HG03460 (cell line): Measurements from ENCODE around the gene ZNF740.

Experiments used
- ATAC-seq: cut with Tn5 transposase; IDR thresholded peaks from one replicate; pipeline ENCODE4 v1.9.1; 2021; ENCODE audit not compliant: unreplicated experiment

The ZNF740 gene

GRCh38 chr12:53225635-53226424 lies 45.3 kb downstream of the ZNF740 start:
- no peak for ATAC-seq

DNA sequence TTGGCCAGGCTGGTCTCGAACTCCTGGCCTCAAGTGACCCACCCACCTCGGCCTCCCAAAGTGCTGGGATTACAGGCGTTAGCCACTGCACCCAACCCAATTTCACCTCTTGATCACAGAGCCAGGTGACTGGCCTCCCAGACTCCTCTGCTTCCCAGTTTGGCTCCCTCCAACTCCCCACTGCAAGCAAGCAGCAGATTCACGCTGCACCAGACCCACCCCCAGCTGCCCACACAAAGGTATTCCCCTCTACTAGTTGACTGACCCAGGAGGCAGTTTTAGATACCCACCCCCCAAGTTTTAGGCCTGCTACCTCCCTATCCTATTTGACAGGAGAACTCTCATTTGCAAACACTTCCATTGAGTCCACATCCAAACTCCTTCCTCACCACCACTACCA lies 46.3 kb downstream of the ZNF740 start:
- no peak for ATAC-seq

DNA sequence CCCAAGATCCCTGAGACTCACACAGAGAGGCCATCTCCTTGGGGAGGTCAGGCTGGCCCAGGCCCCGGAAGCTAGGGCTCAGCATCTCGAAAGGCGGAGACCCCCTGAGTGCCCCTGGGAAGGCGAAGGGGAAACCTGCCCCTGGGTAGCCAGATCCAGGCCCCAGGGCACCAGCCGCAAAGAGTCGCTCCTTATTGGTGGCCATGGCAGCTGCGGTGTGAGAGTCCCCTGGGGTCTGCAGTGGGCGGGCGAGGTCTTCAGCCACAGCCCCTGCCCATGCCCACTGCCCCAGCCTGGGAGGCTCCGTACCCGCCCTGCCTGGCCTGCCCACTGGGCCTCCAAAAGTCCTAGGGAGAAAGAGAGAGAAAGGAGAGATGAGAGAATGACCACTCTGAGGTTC lies 46.8 kb downstream of the ZNF740 start:
- ATAC-seq, result no peak

DNA sequence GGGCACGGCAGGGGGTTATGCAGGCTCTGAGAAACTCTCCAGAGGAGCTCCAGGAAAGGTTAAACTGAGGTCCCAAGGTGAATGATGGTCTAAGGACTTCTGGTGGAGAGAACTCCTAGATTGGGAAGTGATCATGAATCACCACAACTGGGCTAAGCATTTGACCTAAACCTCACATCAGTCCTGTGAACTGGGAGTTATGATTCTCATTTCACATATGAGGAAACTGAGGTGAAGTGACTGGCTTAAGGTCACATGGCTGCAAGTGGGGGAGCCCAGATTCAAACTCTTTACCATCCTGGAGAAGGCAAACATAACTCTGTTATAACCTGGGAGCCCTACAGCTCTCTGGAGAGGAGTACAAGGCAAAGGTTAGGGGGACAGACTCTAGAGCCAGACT lies 47.3 kb downstream of the ZNF740 start:
- no peak for ATAC-seq

- ATAC-seq, result no peak
These were observed 48.9 kb downstream of the ZNF740 start for GRCh38 chr12:53229454-53229853.

- ATAC-seq, result no peak
These were observed 49.8 kb downstream of the ZNF740 start for GRCh38 chr12:53230108-53230845.

DNA sequence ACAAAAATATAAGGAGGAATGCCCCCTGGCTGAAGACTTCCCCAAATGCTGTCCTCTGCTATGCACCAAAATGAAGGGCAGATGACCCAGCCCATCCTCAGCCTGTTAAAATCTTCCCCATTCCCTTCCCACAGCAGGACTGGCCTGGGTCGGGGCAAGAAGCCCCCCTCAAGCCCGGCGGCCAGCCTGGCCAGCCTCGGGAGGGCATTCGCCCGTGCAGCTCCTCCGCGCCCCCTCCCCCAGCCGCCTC lies 51.1 kb downstream of the ZNF740 start:
- no peak for ATAC-seq

DNA sequence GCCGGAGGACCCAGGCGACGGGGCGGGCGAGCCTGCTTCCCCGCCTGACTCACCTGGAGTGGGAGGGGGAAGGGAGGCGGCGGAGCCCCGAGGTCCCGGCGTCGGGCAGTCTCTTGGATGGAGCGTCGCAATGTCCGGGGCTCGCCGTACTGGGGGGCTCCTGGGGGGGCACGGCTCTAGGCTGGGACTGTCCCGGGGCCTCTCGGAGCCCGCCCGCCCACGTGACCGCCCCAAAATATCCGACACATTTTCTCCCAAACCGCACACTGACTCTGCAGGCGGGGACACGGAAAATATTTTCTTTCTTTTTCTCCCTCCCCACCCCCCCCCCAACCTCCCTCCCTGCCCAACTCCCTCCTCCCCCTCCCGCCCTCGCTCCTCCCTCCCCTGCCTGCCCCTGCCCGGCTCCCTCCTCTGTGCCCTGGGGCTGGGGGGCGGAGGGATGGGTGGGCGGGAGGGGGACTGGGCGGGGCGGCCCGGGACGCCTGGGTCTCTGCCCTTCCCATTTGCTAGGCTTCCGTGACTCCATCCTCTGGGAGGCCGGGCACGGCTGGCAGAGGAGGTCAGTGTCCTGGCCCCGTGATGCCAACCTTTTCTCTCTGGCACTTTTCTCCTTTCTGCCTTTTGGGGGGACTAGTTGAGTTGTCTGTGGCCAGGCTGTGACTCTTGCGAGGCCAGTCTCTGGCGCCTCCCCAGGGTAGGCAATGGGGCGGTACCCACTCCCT lies 51.6 kb downstream of the ZNF740 start, which contains the start of gene RARG:
Gene RARG (minus strand): TSS at position 289 of the 725 bp plus-strand sequence. CDS start 4,664 bp downstream, outside the sequence.
- no peak for ATAC-seq

DNA sequence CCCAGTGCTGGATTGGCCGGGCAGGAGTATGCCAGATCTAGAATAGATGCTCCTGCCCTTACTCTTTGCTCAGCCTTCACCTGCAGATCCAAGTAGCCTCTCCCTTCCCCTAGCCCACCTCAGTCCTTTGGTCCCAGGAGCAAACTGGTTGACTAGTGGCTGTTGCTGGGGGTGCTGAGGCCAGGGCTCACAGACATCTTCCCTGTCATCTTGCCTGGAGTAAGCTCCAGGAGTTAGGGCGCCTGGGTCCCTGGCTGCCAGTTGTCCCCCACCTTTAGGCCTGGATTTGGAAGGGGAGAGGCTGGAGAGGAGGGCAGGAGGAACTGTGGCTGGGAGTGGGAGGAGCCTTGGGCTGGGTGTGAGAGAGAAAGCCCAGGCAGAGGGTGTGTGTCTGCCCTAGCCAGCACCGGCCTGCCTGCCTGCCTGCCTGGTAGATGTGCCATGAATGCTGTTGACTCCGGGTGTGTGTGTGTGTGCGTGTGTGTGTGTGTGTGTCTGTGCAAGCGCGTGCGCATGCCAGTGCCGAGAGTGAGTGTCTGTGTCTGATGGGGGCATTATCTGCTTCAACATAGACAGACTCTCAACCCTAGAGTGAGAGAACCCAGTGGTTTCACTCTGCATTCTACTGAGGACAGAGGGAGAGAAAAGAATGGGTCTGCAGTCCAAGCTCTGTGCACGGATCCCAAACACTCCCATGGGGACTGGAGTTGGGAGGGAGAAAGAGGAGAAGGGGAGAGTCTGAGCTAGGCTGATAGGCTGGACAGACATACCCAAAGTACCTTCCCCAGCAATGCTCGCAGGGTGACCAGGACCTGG lies 52.3 kb downstream of the ZNF740 start:
- no peak for ATAC-seq

- no peak for ATAC-seq
These were observed 53.2 kb downstream of the ZNF740 start for GRCh38 chr12:53233671-53234121.

- no peak for ATAC-seq
These were observed 53.9 kb downstream of the ZNF740 start for GRCh38 chr12:53234271-53234914.

- no peak for ATAC-seq
These were observed 54.6 kb downstream of the ZNF740 start for GRCh38 chr12:53235164-53235563.

GRCh38 chr12:53235742-53236442 lies 55.4 kb downstream of the ZNF740 start:
- no peak for ATAC-seq

DNA sequence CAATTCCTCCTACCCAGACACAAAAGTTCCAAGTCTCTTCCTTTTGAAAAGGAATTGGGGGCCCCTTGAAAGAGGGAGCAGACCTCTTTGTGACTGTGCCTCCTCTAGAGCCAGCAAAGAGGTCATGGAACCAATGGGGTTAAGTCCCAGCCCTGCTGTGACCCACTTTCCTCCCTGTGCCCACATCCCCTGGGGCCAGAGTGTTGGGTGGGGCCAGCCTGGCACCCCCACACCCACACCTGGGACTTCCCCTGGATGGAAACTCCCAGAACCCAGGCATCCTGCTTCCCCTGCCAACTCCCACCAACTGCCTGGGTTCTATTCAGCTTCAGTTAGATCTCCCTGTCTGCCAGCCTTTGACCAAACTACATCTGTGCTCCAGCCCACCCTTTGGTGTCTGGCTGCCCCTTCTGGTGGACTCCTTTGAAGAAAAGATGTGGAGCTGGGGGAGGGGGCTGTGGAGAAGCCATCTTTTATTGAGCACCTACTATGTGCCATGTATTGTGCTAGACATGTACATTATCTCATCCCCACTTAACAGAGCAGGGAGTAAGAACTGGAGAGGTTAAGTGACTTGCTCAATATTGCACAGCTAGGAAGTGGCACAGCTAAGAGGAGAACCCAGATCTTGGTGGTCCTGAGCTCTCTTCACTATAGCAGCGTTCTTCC lies 56.1 kb downstream of the ZNF740 start:
- ATAC-seq, result no peak

DNA sequence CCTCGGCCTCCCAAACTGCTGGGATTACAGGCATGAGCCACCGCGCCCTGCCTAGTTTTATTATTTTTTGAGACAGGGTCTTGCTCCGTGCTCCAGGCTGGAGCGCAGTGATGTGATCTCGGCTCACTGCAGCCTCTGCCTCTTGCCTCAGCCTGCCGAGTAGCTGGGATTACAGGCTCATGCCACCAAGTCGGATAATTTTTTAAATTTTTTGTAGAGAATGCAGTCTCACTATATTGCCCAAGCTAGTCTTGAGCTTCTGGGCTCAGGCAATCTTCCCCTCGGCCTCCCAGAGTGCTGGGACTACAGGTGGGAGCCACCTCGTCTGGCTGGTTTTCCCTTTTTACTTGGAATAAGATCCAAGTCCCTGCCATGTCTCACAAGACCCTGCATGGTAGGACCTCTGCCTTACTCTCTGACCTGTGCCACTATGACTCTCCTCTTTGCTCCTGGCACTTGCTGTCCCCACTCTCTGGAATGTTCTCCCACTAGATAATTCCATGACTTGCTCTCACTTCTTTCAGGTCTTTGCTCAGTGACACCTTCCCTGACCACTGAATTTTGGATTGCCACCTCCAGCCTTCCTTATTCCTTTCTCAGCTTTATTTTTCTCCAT lies 59.2 kb downstream of the ZNF740 start:
- no peak for ATAC-seq

DNA sequence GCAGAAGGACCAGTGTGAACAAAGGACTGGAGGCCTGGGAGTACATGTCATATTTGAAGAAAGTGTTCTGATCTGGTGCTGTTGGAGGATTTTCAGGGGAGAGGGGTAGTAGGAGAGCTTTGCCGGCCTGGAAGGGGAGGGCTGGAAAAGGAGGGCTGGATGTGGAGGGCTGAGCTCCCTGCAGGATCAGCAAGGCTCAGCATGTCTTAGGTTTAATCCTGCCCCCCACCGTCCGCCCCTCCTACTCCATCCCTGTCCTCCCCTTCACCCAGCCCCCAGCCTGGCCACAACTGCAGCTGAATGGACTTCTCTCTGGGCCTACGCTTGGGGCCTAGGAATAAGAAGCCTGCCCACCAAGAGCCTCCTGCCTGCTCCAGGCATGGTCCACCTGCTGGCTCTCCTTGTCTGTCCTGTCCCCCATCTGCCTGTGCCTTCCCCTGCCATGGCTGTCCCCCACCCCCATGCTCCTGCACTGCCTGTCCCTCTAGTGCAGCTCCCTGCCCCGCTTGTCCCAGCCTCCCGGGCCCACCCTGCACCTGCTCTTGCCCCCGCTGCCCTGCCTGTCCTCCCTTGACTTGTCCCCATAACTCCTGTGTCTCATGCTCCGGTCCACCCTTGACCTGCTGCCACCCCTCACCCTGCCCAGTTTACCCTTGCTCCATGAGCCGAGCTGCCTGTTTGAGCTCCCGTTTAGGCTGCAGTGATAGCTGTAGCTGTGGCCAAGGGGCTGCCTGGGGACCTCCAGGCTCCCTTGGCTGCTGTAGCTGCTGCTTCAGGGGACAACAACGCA lies 61.3 kb downstream of the ZNF740 start:
- no peak for ATAC-seq

DNA sequence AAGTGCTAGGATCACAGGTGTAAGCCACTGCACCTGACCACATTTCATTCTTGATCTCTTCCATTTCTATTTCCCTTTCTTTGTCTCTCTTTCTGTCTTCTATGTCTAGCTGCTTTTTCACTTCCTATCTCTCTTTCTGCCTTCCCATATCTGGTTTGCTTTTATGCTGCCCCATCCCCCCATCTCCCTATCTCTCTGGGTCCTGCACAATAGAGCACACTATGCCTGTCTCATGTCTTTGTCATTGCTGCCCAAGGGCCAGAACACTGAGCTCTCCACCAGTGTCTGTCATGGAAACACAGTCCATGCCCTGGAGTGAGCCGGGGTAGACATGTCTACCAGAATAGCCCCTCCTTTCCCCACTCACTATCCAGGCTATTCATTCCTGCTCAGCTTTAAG lies 63.8 kb downstream of the ZNF740 start:
- no peak for ATAC-seq
